Thoracic aorta (tissue), 2 donors: ENCODE measurements around the gene FHIT. TPM values are rescaled to one million over a fixed set of nuclear protein-coding genes. Genes with fewer than 3 reads are reported as not detected.
A peak's percentile ranks its signal among the peaks of the same experiment; 100 is the strongest.

Experiments used
- ATAC-seq: fragments of 150-250 bp; one replicate; pipeline ENCODE4 v1.8.0; 2017; ENCODE audit warnings: low read depth; ENCODE audit not compliant: insufficient number of reproducible peaks, low FRiP score
- DNase-seq: peaks from one replicate; pipeline ENCODE4 v3.0.0-alpha.2; 2020; ENCODE audit warnings: low spot score
- H3K27ac ChIP-seq, 2 donors: fragments of 200-600 bp; sonication (generic); 1 replicate in 1 of 2; 2 replicates in 1 of 2; pipeline ENCODE4 v1.5.1; 2016; ENCODE audit warnings: mild to moderate bottlenecking in 2 of 2, moderate library complexity in 2 of 2
- H3K27me3 ChIP-seq: fragments of 200-600 bp; sonication (generic); replicated peaks from 2 replicates; pipeline ENCODE4 v1.6.0; 2016; ENCODE audit warnings: mild to moderate bottlenecking; ENCODE audit not compliant: insufficient read depth
- H3K36me3 ChIP-seq: fragments of 200-600 bp; sonication (generic); one replicate; pipeline ENCODE4 v1.5.1; 2016
- H3K4me1 ChIP-seq, 2 donors: fragments of 200-600 bp; sonication (generic); 1 replicate in 1 of 2; 2 replicates in 1 of 2; pipeline versions ENCODE4 v1.5.1 to v1.6.0; 2016; ENCODE audit warnings: low read depth in 2 of 2, mild to moderate bottlenecking in 1 of 2; ENCODE audit not compliant: control insufficient read depth in 1 of 2
- H3K4me3 ChIP-seq: fragments of 200-600 bp; sonication (generic); 2 replicates; pipeline ENCODE4 v1.5.1; 2016; ENCODE audit warnings: mild to moderate bottlenecking
- H3K9me3 ChIP-seq: fragments of 200-600 bp; sonication (generic); 2 replicates; pipeline ENCODE4 v1.5.1; 2016
- total RNA-seq, 2 donors: library from RNA; depleted of rRNA; stranded (reverse); fragments of >200 nt; gene quantifications; one replicate each; pipeline versions ENCODE4 v1.1.0 to v1.2.3, GENCODE V29; 2016
- TF ChIP-seq, protein P1 (sequence below): fragments of 200-600 bp; sonication (generic); IDR thresholded peaks from one replicate; pipeline ENCODE4 v1.5.1; 2019; ENCODE audit warnings: antibody characterized with exemption

Gene FHIT
- total RNA-seq, 2 donors from 2014 or later: 2.0 to 2.3 TPM

DNA sequence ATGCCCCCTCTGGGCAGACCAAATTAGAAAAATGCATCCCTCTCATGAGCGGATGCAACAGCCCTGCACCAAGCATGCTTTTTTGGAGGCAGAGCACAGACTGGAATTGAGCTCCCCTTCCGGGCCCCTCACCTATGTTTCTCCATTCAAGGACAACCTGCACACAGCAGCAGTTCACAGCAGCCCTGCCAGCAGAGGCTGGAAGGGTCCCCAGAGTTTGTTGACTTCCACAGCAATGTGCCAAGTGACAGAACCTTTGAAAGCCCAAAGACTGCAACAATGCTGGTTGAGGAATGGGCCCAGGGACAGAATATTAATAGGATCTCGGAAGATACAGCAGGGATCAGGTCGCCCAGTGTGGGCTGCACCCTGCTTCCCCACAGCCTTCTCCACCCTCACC, 650.4 kb downstream of the FHIT start:
- Histone ChIP-seq H3K4me3 (no peak overlapping the region), H3K9me3 (no peaks in the 10 kb centered on the region), H3K36me3 (no peaks in the 10 kb centered on the region), H3K27ac (no peak overlapping the region), H3K4me1 (no peaks in the 10 kb centered on the region), H3K27me3 (no peaks in the 10 kb centered on the region)
- ATAC-seq (no peak), DNase-seq (no peak)
- TF ChIP-seq, protein P1, sequence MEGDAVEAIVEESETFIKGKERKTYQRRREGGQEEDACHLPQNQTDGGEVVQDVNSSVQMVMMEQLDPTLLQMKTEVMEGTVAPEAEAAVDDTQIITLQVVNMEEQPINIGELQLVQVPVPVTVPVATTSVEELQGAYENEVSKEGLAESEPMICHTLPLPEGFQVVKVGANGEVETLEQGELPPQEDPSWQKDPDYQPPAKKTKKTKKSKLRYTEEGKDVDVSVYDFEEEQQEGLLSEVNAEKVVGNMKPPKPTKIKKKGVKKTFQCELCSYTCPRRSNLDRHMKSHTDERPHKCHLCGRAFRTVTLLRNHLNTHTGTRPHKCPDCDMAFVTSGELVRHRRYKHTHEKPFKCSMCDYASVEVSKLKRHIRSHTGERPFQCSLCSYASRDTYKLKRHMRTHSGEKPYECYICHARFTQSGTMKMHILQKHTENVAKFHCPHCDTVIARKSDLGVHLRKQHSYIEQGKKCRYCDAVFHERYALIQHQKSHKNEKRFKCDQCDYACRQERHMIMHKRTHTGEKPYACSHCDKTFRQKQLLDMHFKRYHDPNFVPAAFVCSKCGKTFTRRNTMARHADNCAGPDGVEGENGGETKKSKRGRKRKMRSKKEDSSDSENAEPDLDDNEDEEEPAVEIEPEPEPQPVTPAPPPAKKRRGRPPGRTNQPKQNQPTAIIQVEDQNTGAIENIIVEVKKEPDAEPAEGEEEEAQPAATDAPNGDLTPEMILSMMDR: no peak

DNA sequence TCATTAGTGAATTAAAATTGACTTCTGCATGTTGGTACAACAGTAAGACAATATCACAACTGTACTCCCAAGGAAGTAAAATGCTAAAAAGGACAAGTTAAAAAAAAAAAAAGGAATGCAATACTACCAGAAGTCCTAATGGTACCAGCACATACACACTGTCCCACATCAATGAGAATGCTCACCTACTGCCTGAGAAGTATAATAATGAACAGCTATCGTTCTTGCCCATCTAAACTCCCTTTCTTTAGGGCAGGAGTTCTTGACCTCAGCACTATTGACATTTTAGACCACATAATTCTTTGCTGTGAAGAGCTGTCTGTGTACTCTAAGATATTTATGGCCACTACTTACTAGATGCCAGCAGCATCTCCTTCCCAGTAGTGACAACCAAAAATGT, 651.7 kb downstream of the FHIT start:
- no peak for ATAC-seq
- no peaks in the 10 kb centered on the region for H3K36me3 ChIP-seq
- H3K4me3 ChIP-seq: no peak overlapping the region
- H3K27ac ChIP-seq: no peak overlapping the region
- DNase-seq: no peak
- no peaks in the 10 kb centered on the region for H3K4me1 ChIP-seq
- TF ChIP-seq, protein P1: no peak
- H3K9me3 ChIP-seq: no peaks in the 10 kb centered on the region
- no peaks in the 10 kb centered on the region for H3K27me3 ChIP-seq

DNA sequence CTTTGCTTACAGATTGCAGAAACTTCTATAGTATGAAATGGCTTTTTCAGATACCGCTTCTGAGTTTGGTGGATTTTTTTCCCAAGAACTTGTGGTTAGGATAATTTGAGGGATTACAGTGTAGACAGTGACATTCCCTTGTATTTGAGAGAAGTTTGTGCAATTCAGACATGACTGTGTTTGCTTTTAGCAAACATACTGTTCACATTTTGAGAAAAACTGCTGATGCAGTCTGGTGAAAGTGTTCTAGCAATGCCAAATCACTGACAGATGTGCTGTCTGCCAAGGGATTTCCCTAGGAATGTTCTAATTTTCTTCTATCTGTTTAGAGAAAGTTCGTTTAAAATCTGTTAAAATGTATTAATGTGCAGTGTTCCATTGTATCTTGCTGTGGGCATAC, 652.6 kb downstream of the FHIT start:
- no peak for DNase-seq

DNA sequence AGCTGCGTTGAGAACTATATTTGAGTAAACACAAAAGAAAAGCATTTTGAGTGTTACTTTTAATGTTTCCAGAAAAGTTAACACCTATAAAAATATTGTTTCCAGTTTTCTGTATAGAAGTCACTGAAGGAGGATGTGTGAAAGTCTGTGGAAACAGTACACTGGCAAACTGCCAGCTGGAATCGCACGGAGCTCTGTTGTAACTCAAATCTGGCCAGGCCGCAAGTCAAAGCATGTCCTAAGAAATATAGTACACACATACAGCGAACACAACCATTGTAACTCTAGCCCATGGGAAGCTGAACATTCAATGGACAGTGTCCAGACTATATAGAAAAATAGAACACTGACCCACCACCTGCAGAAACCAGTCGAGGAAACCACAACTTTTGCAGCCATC, 657.2 kb downstream of the FHIT start:
- Histone ChIP-seq H3K27ac (no peak overlapping the region), H3K27me3 (no peaks in the 10 kb centered on the region), H3K4me3 (no peak overlapping the region), H3K9me3 (no peaks in the 10 kb centered on the region), H3K4me1 (no peaks in the 10 kb centered on the region), H3K36me3 (no peaks in the 10 kb centered on the region)
- peak; percentile 21 for DNase-seq
- no peak for ATAC-seq
- TF ChIP-seq, protein P1: no peak

More for the DNA sequence above, 652.6 kb downstream of the FHIT start:
- Histone ChIP-seq H3K4me1 (no peaks in the 10 kb centered on the region), H3K4me3 (no peak overlapping the region), H3K27ac (no peak overlapping the region), H3K36me3 (no peaks in the 10 kb centered on the region), H3K9me3 (no peaks in the 10 kb centered on the region), H3K27me3 (no peaks in the 10 kb centered on the region)
- no peak for ATAC-seq
- TF ChIP-seq, protein P1: no peak

DNA sequence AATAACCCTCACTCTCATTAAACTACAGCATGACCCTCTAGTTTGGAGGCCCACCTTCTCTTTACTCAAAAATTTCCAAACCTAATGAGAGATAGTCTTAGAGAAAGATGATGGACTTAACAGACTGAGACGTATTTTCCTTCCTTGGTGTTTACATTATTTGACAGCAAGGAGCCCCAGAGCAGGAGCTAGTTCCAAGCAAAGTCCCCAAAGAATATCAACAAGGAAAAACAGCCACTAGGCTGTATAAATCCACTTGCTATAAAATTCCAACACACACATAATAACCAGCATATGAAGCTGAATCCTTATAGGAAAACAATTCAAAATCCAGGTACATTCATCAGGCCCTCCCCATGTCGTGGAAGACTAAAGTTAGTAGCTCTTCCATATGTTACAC, 660.0 kb downstream of the FHIT start:
- no peak for ATAC-seq

More for the DNA sequence above, 660.0 kb downstream of the FHIT start:
- TF ChIP-seq, protein P1: no peak
- Histone ChIP-seq H3K27ac (no peak overlapping the region), H3K9me3 (no peaks in the 10 kb centered on the region), H3K4me1 (no peaks in the 10 kb centered on the region), H3K36me3 (no peaks in the 10 kb centered on the region), H3K27me3 (no peaks in the 10 kb centered on the region), H3K4me3 (no peak overlapping the region)
- no peak for DNase-seq
